Measurements from ENCODE around the gene FGF2.
"Not testable (repeated sequence)": the region's sequence is repeated elsewhere in the genome, so short reads cannot be mapped to it uniquely, and the experiment has no call there.

The FGF2 gene

DNA sequence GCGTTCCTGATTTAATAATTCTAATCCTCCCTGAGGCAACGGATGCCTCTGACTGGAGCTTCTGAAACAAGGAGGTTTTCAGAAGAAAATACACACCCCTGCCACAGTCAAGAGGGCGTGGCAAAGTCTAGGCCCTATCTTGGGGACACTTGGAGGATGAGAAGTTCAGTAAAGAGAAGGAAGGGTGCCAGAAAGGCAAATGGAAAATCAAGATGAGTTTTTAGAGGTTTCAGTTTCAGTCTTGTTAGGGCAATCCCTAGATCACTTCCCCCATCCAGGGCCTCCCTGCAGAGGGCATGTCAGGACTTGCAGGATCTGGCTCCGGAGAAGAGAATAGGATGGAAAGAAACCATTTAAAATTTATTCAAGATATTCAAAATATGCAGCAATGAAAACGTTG lies 28.5 kb upstream of the FGF2 start:
- peak overlapping the region; percentile 56 for H3K27ac ChIP-seq
- H2AFZ ChIP-seq: peak overlapping the region; percentile 28
- no peak overlapping the region for H3K4me3 ChIP-seq (ENCODE audit: low read depth, low read length)
- H3K4me2 ChIP-seq (ENCODE audit: low read length): no peak overlapping the region
- H3K9ac ChIP-seq: no peak overlapping the region
- no peaks in the 10 kb centered on the region for H3K27me3 ChIP-seq (ENCODE audit: control insufficient read depth, insufficient read depth, low read length)
- no peaks in the 10 kb centered on the region for H3K79me2 ChIP-seq
- no peaks in the 10 kb centered on the region for H3K9me3 ChIP-seq (ENCODE audit: control insufficient read depth, low read length)
- TF ChIP-seq, protein P1, sequence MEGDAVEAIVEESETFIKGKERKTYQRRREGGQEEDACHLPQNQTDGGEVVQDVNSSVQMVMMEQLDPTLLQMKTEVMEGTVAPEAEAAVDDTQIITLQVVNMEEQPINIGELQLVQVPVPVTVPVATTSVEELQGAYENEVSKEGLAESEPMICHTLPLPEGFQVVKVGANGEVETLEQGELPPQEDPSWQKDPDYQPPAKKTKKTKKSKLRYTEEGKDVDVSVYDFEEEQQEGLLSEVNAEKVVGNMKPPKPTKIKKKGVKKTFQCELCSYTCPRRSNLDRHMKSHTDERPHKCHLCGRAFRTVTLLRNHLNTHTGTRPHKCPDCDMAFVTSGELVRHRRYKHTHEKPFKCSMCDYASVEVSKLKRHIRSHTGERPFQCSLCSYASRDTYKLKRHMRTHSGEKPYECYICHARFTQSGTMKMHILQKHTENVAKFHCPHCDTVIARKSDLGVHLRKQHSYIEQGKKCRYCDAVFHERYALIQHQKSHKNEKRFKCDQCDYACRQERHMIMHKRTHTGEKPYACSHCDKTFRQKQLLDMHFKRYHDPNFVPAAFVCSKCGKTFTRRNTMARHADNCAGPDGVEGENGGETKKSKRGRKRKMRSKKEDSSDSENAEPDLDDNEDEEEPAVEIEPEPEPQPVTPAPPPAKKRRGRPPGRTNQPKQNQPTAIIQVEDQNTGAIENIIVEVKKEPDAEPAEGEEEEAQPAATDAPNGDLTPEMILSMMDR (IDR thresholded peaks at IDR 0.05): no peak
- H3K36me3 ChIP-seq (ENCODE audit: control insufficient read depth, insufficient read depth, low read length): no peaks in the 10 kb centered on the region
- no peaks in the 10 kb centered on the region for H3K4me1 ChIP-seq

DNA sequence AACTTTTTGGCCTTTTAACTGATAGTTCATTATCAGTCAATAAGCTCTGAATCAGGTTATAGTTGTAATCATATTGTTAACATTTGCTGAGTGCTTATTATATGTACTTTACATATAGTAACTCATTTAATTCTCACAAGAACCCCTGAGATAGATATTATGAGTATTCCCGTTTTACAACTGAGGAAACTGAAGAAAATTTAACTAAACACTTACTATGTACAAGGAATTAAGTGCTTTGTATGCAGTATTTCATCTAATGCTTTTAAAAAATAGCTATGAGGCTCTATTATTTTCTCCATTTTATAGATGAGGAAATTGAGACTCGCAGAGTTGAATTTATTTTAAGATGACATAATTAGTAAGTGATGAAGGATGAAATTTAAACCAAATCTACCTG lies 27.7 kb upstream of the FGF2 start:
- Histone ChIP-seq H3K36me3 (ENCODE audit: control insufficient read depth, insufficient read depth, low read length) (no peaks in the 10 kb centered on the region), H3K4me3 (ENCODE audit: low read depth, low read length) (no peak overlapping the region), H3K79me2 (no peaks in the 10 kb centered on the region), H3K4me1 (no peaks in the 10 kb centered on the region), H3K4me2 (ENCODE audit: low read length) (no peak overlapping the region), H2AFZ (no peak overlapping the region), H3K9me3 (ENCODE audit: control insufficient read depth, low read length) (no peaks in the 10 kb centered on the region), H3K27me3 (ENCODE audit: control insufficient read depth, insufficient read depth, low read length) (no peaks in the 10 kb centered on the region), H3K27ac (no peak overlapping the region), H3K9ac (no peak overlapping the region)
- TF ChIP-seq, protein P1 (IDR thresholded peaks at IDR 0.05): no peak

DNA sequence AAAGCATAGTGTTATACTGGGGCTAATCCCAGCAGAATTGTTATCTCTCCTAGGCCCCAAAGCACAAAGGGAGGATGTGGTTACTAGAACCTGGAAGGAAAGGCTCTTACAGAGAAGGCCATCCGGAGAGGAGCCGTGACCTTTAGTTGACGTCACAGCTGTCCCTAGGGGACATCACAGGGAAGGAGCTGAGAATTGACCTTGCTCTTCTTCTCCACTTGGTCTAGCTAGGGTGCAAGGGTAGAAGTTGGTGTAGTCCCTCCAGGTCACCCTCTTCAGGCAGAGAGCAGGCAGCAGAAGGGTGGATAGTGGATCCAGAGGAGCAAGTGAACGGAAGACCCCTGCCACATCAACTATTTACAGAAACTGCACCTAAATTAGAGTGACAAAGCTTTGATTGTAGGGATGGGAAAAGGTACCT lies 22.8 kb upstream of the FGF2 start:
- no peak overlapping the region for H3K9ac ChIP-seq
- no peak overlapping the region for H3K4me3 ChIP-seq (ENCODE audit: low read depth, low read length)
- H3K4me2 ChIP-seq (ENCODE audit: low read length): no peak overlapping the region
- no peaks in the 10 kb centered on the region for H3K27me3 ChIP-seq (ENCODE audit: control insufficient read depth, insufficient read depth, low read length)
- H3K79me2 ChIP-seq: no peaks in the 10 kb centered on the region
- H3K36me3 ChIP-seq (ENCODE audit: control insufficient read depth, insufficient read depth, low read length): no peaks in the 10 kb centered on the region
- no peaks in the 10 kb centered on the region for H3K9me3 ChIP-seq (ENCODE audit: control insufficient read depth, low read length)
- H2AFZ ChIP-seq: no peak overlapping the region
- no peaks in the 10 kb centered on the region for H3K4me1 ChIP-seq
- no peak overlapping the region for H3K27ac ChIP-seq
- TF ChIP-seq, protein P1 (IDR thresholded peaks at IDR 0.05): no peak

DNA sequence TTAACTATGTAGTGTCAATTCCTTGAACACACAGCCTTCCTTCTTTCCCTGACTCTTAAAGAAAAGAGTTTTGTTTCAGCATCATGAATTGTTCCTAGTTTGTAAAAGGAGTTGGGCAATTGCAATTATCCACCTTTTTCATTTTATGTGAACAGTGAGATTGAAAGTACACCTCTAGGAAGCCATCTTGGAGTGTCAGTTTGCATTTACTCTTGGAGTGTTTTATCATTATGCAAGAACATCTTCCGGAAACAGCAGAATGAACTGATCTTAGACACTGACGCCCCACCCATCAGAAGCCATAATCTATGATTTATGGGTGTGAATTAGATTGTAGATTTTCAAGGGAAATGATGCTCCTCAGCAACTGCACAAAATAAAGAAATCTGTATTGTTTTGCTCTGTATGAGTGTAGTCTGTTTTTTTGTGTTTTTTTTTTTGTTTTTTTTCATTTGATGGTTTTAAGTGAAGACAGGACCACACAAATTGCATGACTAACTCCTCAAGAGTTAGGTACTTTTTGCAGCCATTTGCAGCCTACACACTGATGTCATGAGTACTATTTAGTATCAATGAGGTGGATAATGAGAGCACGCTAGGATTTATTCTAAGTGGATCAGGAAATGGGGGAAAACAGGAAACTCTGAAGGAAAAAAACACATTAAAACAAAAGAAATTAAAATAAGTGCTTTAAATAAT lies 19.5 kb upstream of the FGF2 start:
- Histone ChIP-seq H3K27me3 (ENCODE audit: control insufficient read depth, insufficient read depth, low read length) (no peaks in the 10 kb centered on the region), H3K36me3 (ENCODE audit: control insufficient read depth, insufficient read depth, low read length) (no peaks in the 10 kb centered on the region), H3K9ac (no peak overlapping the region), H3K27ac (no peak overlapping the region), H3K79me2 (no peaks in the 10 kb centered on the region), H3K4me3 (ENCODE audit: low read depth, low read length) (no peak overlapping the region), H3K4me2 (ENCODE audit: low read length) (no peak overlapping the region), H3K9me3 (ENCODE audit: control insufficient read depth, low read length) (no peaks in the 10 kb centered on the region), H2AFZ (no peak overlapping the region), H3K4me1 (no peaks in the 10 kb centered on the region)
- TF ChIP-seq, protein P1 (IDR thresholded peaks at IDR 0.05): no peak

DNA sequence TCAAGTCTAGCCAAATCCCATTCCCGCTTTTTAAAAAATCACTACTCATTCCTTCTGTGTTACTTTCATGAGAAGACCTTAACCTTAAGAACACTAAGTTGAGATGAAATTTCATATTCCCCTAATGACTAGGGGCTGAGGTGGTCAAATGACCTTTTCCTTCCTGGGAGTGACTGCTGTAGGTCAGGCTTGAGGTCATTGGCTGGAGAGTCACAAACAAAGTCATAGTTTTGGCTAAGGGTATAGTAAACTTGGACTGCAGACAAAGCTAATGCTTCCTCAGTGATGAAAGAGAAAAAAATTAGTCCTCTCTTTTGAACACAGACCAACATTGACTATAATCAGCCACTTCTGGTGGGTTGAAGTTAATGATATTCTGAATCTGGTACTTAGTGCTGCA lies 16.0 kb upstream of the FGF2 start:
- Histone ChIP-seq H3K4me3 (ENCODE audit: low read depth, low read length) (no peak overlapping the region), H3K36me3 (ENCODE audit: control insufficient read depth, insufficient read depth, low read length) (no peaks in the 10 kb centered on the region), H3K27me3 (ENCODE audit: control insufficient read depth, insufficient read depth, low read length) (no peaks in the 10 kb centered on the region), H2AFZ (no peak overlapping the region), H3K4me2 (ENCODE audit: low read length) (no peak overlapping the region), H3K27ac (no peak overlapping the region), H3K79me2 (no peaks in the 10 kb centered on the region), H3K9me3 (ENCODE audit: control insufficient read depth, low read length) (no peaks in the 10 kb centered on the region), H3K4me1 (no peaks in the 10 kb centered on the region), H3K9ac (no peak overlapping the region)
- TF ChIP-seq, protein P1 (IDR thresholded peaks at IDR 0.05): no peak

DNA sequence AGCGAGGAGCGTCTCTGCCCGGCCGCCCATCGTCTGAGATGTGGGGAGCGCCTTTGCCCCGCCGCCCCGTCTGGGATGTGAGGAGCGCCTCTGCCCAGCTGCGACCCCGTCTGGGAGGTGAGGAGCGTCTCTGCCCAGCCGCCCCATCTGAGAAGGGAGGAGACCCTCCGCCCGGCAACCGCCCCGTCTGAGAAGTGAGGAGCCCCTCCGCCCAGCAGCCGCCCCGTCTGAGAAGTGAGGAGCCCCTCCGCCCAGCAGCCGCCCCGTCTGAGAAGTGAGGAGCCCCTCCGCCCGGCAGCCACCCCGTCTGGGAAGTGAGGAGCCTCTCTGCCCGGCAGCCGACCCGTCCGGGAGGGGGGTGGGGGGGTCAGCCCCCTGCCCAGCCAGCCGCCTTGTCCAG lies 14.8 kb upstream of the FGF2 start:
- H2AFZ ChIP-seq; H3K79me2 ChIP-seq; H3K9me3 ChIP-seq (ENCODE audit: control insufficient read depth, low read length); H3K27ac ChIP-seq; H3K4me1 ChIP-seq; H3K27me3 ChIP-seq (ENCODE audit: control insufficient read depth, insufficient read depth, low read length); H3K4me2 ChIP-seq (ENCODE audit: low read length); H3K36me3 ChIP-seq (ENCODE audit: control insufficient read depth, insufficient read depth, low read length); H3K4me3 ChIP-seq (ENCODE audit: low read depth, low read length); H3K9ac ChIP-seq: not testable (repeated sequence)

DNA sequence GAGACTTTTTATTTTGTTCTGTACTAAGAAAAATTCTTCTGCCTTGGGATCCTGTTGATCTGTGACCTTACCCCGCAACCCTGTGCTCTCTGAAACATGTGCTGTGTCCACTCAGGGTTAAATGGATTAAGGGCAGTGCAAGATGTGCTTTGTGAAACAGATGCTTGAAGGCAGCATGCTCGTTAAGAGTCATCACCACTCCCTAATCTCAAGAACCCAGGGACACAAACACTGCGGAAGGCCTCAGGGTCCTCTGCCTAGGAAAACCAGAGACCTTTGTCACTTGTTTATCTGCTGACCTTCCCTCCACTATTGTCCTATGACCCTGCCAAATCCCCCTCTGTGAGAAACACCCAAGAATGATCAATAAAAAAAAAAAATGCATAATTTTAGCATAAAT lies 13.8 kb upstream of the FGF2 start:
- not testable (repeated sequence) for H3K27me3 ChIP-seq (ENCODE audit: control insufficient read depth, insufficient read depth, low read length); H3K4me3 ChIP-seq (ENCODE audit: low read depth, low read length); H3K27ac ChIP-seq; H2AFZ ChIP-seq; H3K4me1 ChIP-seq; H3K9me3 ChIP-seq (ENCODE audit: control insufficient read depth, low read length); H3K79me2 ChIP-seq; H3K4me2 ChIP-seq (ENCODE audit: low read length); H3K9ac ChIP-seq; H3K36me3 ChIP-seq (ENCODE audit: control insufficient read depth, insufficient read depth, low read length)

Data from parathyroid adenoma (tissue), 2 donors.